DOHH2 (cell line): ENCODE data around the gene PAH.

Experiments used
- H3F3A ChIP-seq: fragments of 200-600 bp; sonication (generic), shearing (Covaris generic); 2 replicates; pipeline ENCODE4 v1.6.0; 2016; ENCODE audit warnings: antibody characterized with exemption, mild to moderate bottlenecking; ENCODE audit not compliant: control insufficient read depth, insufficient read depth
- H3K27ac ChIP-seq: fragments of 200-600 bp; sonication (generic); 2 replicates; pipeline ENCODE4 v1.5.1; 2014; ENCODE audit warnings: low read depth, mild to moderate bottlenecking, low read length, moderate library complexity
- H3K27me3 ChIP-seq: fragments of 200-600 bp; sonication (generic); 2 replicates; pipeline ENCODE4 v1.6.1; 2014; ENCODE audit warnings: mild to moderate bottlenecking, low read length, mixed read lengths; ENCODE audit not compliant: control insufficient read depth
- H3K36me3 ChIP-seq: fragments of 200-600 bp; sonication (generic); 2 replicates; pipeline ENCODE4 v1.6.1; 2014; ENCODE audit warnings: mild to moderate bottlenecking, low read length, moderate library complexity, mixed read lengths; ENCODE audit not compliant: control insufficient read depth
- H3K4me1 ChIP-seq: fragments of 200-600 bp; sonication (generic); 2 replicates; pipeline ENCODE4 v1.6.1; 2014; ENCODE audit warnings: mild to moderate bottlenecking, low read length, mixed read lengths; ENCODE audit not compliant: control insufficient read depth
- H3K4me2 ChIP-seq: fragments of 200-600 bp; sonication (generic); 2 replicates; pipeline ENCODE4 v1.6.0; 2014; ENCODE audit warnings: mild to moderate bottlenecking, low read length, moderate library complexity
- H3K4me3 ChIP-seq: fragments of 200-600 bp; sonication (generic); 2 replicates; pipeline ENCODE4 v1.5.1; 2014; ENCODE audit warnings: mild to moderate bottlenecking, low read length, mixed read lengths
- H3K79me2 ChIP-seq: fragments of 200-600 bp; sonication (generic); 2 replicates; pipeline ENCODE4 v1.6.1; 2014; ENCODE audit warnings: mild to moderate bottlenecking, low read length, mixed read lengths; ENCODE audit not compliant: control insufficient read depth
- H3K9me2 ChIP-seq: fragments of 200-600 bp; sonication (generic); replicated peaks from 2 replicates; pipeline ENCODE4 v1.6.1; 2014; ENCODE audit warnings: mild to moderate bottlenecking, low read length, mixed read lengths; ENCODE audit not compliant: control insufficient read depth
- H3K9me3 ChIP-seq: fragments of 200-600 bp; sonication (generic); 2 replicates; pipeline ENCODE4 v1.6.1; 2014; ENCODE audit warnings: antibody characterized with exemption, low read length, mixed read lengths; ENCODE audit not compliant: control insufficient read depth, insufficient read depth
- H4K20me1 ChIP-seq: fragments of 200-600 bp; sonication (generic); 2 replicates; pipeline ENCODE4 v1.6.0; 2014; ENCODE audit warnings: low read depth, mild to moderate bottlenecking, antibody characterized with exemption, low read length, moderate library complexity; ENCODE audit not compliant: control insufficient read depth, insufficient read depth
- EZH2phosphoT487 ChIP-seq: fragments of 200-600 bp; sonication (generic); IDR thresholded peaks from 2 replicates; pipeline ENCODE4 v1.6.1; 2017; ENCODE audit warnings: borderline replicate concordance, mild to moderate bottlenecking, antibody characterized with exemption, low read length, moderate library complexity, mixed read lengths
- TF ChIP-seq, protein P1 (sequence below): fragments of 200-600 bp; sonication (generic); IDR thresholded peaks from one replicate; pipeline ENCODE4 v1.5.1; 2014; ENCODE audit warnings: antibody characterized with exemption, mild to moderate bottlenecking, low read depth, low read length; ENCODE audit not compliant: poor library complexity, severe bottlenecking

PAH gene

DNA sequence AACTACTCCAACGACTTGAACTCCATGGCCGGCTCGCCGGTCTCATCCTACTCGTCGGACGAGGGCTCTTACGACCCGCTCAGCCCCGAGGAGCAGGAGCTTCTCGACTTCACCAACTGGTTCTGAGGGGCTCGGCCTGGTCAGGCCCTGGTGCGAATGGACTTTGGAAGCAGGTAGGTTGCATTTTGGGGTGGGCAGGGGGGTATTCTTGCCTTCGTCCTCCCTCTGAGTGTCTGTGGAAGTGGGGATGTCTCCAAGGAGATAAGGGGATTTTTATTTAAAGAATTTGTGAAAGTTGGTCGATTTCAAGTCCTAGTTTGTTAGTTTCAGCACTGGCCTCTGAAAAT, 41.8 kb upstream of the PAH start:
- H3K27me3 ChIP-seq = peaks cover 24% of the 10 kb centered on the region
- H3K36me3 ChIP-seq = no peaks in the 10 kb centered on the region
- H3F3A ChIP-seq = no peaks in the 10 kb centered on the region
- no peak overlapping the region for H3K4me3 ChIP-seq
- no peaks in the 10 kb centered on the region for H3K9me2 ChIP-seq
- no peak overlapping the region for H3K27ac ChIP-seq
- no peaks in the 10 kb centered on the region for H4K20me1 ChIP-seq
- H3K79me2 ChIP-seq = no peaks in the 10 kb centered on the region
- no peaks in the 10 kb centered on the region for H3K9me3 ChIP-seq
- no peaks in the 10 kb centered on the region for H3K4me1 ChIP-seq
- H3K4me2 ChIP-seq = no peak overlapping the region
- TF ChIP-seq EZH2phosphoT487 = no peak
- TF ChIP-seq, protein P1, sequence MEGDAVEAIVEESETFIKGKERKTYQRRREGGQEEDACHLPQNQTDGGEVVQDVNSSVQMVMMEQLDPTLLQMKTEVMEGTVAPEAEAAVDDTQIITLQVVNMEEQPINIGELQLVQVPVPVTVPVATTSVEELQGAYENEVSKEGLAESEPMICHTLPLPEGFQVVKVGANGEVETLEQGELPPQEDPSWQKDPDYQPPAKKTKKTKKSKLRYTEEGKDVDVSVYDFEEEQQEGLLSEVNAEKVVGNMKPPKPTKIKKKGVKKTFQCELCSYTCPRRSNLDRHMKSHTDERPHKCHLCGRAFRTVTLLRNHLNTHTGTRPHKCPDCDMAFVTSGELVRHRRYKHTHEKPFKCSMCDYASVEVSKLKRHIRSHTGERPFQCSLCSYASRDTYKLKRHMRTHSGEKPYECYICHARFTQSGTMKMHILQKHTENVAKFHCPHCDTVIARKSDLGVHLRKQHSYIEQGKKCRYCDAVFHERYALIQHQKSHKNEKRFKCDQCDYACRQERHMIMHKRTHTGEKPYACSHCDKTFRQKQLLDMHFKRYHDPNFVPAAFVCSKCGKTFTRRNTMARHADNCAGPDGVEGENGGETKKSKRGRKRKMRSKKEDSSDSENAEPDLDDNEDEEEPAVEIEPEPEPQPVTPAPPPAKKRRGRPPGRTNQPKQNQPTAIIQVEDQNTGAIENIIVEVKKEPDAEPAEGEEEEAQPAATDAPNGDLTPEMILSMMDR = no peak

DNA sequence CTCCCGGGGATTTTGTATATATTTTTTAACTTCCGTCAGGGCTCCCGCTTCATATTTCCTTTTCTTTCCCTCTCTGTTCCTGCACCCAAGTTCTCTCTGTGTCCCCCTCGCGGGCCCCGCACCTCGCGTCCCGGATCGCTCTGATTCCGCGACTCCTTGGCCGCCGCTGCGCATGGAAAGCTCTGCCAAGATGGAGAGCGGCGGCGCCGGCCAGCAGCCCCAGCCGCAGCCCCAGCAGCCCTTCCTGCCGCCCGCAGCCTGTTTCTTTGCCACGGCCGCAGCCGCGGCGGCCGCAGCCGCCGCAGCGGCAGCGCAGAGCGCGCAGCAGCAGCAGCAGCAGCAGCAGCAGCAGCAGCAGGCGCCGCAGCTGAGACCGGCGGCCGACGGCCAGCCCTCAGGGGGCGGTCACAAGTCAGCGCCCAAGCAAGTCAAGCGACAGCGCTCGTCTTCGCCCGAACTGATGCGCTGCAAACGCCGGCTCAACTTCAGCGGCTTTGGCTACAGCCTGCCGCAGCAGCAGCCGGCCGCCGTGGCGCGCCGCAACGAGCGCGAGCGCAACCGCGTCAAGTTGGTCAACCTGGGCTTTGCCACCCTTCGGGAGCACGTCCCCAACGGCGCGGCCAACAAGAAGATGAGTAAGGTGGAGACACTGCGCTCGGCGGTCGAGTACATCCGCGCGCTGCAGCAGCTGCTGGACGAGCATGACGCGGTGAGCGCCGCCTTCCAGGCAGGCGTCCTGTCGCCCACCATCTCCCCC, 41.2 kb upstream of the PAH start:
- Histone ChIP-seq H3F3A (no peaks in the 10 kb centered on the region), H3K27me3 (peaks cover 21% of the 10 kb centered on the region), H3K4me1 (no peaks in the 10 kb centered on the region), H3K9me3 (no peaks in the 10 kb centered on the region), H3K36me3 (no peaks in the 10 kb centered on the region), H4K20me1 (no peaks in the 10 kb centered on the region), H3K4me2 (no peak overlapping the region), H3K79me2 (no peaks in the 10 kb centered on the region), H3K4me3 (no peak overlapping the region), H3K27ac (no peak overlapping the region), H3K9me2 (no peaks in the 10 kb centered on the region)
- TF ChIP-seq, protein P1 = no peak
- no peak for TF ChIP-seq EZH2phosphoT487

- no peak for TF ChIP-seq EZH2phosphoT487
- TF ChIP-seq, protein P1 = no peak
- Histone ChIP-seq H3K4me1 (no peaks in the 10 kb centered on the region), H4K20me1 (no peaks in the 10 kb centered on the region), H3K27me3 (peaks cover 14% of the 10 kb centered on the region), H3K36me3 (no peaks in the 10 kb centered on the region), H3K9me2 (no peaks in the 10 kb centered on the region), H3F3A (no peaks in the 10 kb centered on the region), H3K27ac (no peak within 1 kb of the TSS), H3K9me3 (no peaks in the 10 kb centered on the region), H3K79me2 (no peaks in the 10 kb centered on the region), H3K4me3 (no peak within 1 kb of the TSS), H3K4me2 (no peak within 1 kb of the TSS)
Observed at GRCh38 chr12:102957339-102958050, 40.5 kb upstream of the PAH start, which contains the start of gene ASCL1. ASCL1 (plus strand) TSS chr12:102957674; CDS start chr12:102958245, 571 bp downstream.
